SK-N-SH (cell line): ENCODE results near the gene ATP11A.

Experiments
- JUND ChIP-seq: IDR thresholded peaks from 2 replicates; pipeline ENCODE4 v1.4.0; 2012
- MAX ChIP-seq: IDR thresholded peaks from 2 replicates; pipeline ENCODE4 v1.4.0; 2012; ENCODE audit warnings: low read depth
- NFIC ChIP-seq: IDR thresholded peaks from 2 replicates; pipeline ENCODE4 v1.4.0; 2012; ENCODE audit warnings: borderline replicate concordance
- POLR2AphosphoS5 ChIP-seq: IDR thresholded peaks from 2 replicates; pipeline ENCODE4 v1.6.1; 2012; ENCODE audit warnings: low read depth, low read length
- RFX5 ChIP-seq: IDR thresholded peaks from 2 replicates; pipeline ENCODE4 v1.6.1; 2012; ENCODE audit warnings: mild to moderate bottlenecking, improper control_type of control experiment, low read length
- SMC3 ChIP-seq: IDR thresholded peaks from 2 replicates; pipeline ENCODE4 v1.6.1; 2012; ENCODE audit warnings: low read depth, low read length, improper control_type of control experiment
- TCF12 ChIP-seq: IDR thresholded peaks from 2 replicates; pipeline ENCODE4 v1.4.0; 2012
- TF ChIP-seq, protein P1 (sequence below): IDR thresholded peaks from 2 replicates; pipeline ENCODE4; 2012
- TF ChIP-seq, protein P2 (sequence below): fragments of 200-600 bp; sonication (generic); IDR thresholded peaks from 2 replicates; pipeline ENCODE4 v1.6.1; 2017; ENCODE audit warnings: antibody characterized with exemption, mild to moderate bottlenecking, moderate library complexity
- TF ChIP-seq, protein P3 (sequence below): IDR thresholded peaks from 2 replicates; pipeline ENCODE4 v1.6.1; 2012; ENCODE audit warnings: mild to moderate bottlenecking, low read depth, low read length, moderate library complexity
- TF ChIP-seq, protein P4 (sequence below): fragments of 150-350 bp; IDR thresholded peaks from 2 replicates; pipeline ENCODE4 v1.6.1; 2017; ENCODE audit warnings: antibody characterized with exemption, low read length, low read depth, borderline replicate concordance

DNA sequence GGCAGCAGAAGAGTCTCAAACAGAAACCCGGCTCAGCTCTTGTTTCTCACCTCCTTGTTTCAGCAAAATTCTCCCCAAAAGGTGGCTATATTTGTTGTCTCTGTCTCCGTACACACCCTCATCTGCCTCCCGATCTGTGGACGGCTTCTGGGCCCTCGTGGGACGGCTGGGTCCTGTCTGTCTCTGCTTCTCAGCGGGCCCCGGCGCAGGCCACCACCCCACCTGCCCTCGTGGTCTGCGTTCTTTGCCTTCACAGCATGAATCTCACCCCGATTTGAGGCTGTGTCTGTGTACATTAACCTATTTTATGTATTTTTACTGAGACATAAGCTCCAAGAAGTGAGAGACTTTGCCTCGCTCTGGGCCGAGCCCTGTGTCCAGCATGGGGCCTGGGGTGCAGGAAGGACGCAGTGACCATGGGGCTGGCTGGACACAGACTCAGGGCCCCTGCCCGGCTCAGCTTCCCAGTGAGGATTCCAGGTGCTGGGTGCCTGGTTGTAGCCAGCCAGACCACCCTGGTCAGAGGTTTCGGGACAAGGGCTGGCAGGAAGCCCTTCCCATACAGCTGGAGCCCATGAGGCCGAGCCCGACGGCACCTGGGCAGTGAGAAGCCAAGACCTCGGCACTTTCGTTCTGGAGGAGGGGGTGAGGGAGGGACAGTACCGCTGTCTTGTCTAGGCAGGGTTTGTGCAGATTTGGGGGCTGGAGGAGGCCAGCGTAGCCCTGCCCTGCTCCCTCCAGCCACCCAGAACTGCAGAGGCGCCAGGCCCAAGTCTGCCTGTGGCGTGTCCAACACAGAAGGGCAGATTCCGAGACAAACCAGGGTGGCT is 200.7 kb downstream of the ATP11A start:
- TF ChIP-seq, protein P1, sequence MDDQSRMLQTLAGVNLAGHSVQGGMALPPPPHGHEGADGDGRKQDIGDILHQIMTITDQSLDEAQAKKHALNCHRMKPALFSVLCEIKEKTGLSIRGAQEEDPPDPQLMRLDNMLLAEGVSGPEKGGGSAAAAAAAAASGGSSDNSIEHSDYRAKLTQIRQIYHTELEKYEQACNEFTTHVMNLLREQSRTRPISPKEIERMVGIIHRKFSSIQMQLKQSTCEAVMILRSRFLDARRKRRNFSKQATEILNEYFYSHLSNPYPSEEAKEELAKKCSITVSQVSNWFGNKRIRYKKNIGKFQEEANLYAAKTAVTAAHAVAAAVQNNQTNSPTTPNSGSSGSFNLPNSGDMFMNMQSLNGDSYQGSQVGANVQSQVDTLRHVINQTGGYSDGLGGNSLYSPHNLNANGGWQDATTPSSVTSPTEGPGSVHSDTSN = no peak
- TF ChIP-seq, protein P2, sequence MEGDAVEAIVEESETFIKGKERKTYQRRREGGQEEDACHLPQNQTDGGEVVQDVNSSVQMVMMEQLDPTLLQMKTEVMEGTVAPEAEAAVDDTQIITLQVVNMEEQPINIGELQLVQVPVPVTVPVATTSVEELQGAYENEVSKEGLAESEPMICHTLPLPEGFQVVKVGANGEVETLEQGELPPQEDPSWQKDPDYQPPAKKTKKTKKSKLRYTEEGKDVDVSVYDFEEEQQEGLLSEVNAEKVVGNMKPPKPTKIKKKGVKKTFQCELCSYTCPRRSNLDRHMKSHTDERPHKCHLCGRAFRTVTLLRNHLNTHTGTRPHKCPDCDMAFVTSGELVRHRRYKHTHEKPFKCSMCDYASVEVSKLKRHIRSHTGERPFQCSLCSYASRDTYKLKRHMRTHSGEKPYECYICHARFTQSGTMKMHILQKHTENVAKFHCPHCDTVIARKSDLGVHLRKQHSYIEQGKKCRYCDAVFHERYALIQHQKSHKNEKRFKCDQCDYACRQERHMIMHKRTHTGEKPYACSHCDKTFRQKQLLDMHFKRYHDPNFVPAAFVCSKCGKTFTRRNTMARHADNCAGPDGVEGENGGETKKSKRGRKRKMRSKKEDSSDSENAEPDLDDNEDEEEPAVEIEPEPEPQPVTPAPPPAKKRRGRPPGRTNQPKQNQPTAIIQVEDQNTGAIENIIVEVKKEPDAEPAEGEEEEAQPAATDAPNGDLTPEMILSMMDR = no peak
- no peak for TF ChIP-seq POLR2AphosphoS5
- no peak for TF ChIP-seq TCF12
- TF ChIP-seq RFX5 = no peak
- no peak for TF ChIP-seq MAX
- TF ChIP-seq, protein P3, sequence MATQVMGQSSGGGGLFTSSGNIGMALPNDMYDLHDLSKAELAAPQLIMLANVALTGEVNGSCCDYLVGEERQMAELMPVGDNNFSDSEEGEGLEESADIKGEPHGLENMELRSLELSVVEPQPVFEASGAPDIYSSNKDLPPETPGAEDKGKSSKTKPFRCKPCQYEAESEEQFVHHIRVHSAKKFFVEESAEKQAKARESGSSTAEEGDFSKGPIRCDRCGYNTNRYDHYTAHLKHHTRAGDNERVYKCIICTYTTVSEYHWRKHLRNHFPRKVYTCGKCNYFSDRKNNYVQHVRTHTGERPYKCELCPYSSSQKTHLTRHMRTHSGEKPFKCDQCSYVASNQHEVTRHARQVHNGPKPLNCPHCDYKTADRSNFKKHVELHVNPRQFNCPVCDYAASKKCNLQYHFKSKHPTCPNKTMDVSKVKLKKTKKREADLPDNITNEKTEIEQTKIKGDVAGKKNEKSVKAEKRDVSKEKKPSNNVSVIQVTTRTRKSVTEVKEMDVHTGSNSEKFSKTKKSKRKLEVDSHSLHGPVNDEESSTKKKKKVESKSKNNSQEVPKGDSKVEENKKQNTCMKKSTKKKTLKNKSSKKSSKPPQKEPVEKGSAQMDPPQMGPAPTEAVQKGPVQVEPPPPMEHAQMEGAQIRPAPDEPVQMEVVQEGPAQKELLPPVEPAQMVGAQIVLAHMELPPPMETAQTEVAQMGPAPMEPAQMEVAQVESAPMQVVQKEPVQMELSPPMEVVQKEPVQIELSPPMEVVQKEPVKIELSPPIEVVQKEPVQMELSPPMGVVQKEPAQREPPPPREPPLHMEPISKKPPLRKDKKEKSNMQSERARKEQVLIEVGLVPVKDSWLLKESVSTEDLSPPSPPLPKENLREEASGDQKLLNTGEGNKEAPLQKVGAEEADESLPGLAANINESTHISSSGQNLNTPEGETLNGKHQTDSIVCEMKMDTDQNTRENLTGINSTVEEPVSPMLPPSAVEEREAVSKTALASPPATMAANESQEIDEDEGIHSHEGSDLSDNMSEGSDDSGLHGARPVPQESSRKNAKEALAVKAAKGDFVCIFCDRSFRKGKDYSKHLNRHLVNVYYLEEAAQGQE = no peak
- TF ChIP-seq SMC3 = no peak
- no peak for TF ChIP-seq JUND
- TF ChIP-seq, protein P4, sequence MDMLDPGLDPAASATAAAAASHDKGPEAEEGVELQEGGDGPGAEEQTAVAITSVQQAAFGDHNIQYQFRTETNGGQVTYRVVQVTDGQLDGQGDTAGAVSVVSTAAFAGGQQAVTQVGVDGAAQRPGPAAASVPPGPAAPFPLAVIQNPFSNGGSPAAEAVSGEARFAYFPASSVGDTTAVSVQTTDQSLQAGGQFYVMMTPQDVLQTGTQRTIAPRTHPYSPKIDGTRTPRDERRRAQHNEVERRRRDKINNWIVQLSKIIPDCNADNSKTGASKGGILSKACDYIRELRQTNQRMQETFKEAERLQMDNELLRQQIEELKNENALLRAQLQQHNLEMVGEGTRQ = no peak
- no peak for TF ChIP-seq NFIC
